Kidney (tissue), 14 donors: Measurements from ENCODE around the gene SNX9. TPM values are rescaled to one million over a fixed set of nuclear protein-coding genes. Genes with fewer than 3 reads are reported as not detected.

Experiments used
- DNase-seq, 5 donors: peaks; one replicate each; pipeline ENCODE4 v3.0.0-alpha.2; 2013 to 2020
- FAIRE-seq: peaks from 2 replicates; lab custom pipeline; 2012; peaks lifted over from hg19 to GRCh38; lab: Jason Lieb, UNC
- H3K27ac ChIP-seq, 2 donors: one replicate each; pipeline ENCODE4 v1.7.0; 2013; ENCODE audit warnings: low read depth in 2 of 2, low read length in 2 of 2, inconsistent platforms in 1 of 2
- H3K27me3 ChIP-seq: one replicate; pipeline ENCODE4 v1.7.1; 2013; ENCODE audit warnings: low read length, inconsistent platforms; ENCODE audit not compliant: control insufficient read depth, insufficient read depth
- H3K36me3 ChIP-seq, 3 donors: one replicate each; pipeline versions ENCODE4 v1.7.0 to v1.7.1; 2013; ENCODE audit warnings: low read length in 3 of 3, control low read depth in 1 of 3, inconsistent platforms in 1 of 3; ENCODE audit not compliant: insufficient read depth in 3 of 3, control insufficient read depth in 2 of 3
- H3K4me1 ChIP-seq, 3 donors: one replicate each; pipeline versions ENCODE4 v1.7.0 to v1.7.1; 2013; ENCODE audit warnings: low read length in 3 of 3, inconsistent platforms in 1 of 3, low read depth in 1 of 3; ENCODE audit not compliant: control insufficient read depth in 2 of 3, insufficient read depth in 2 of 3
- H3K4me3 ChIP-seq, 3 donors: one replicate each; pipeline versions ENCODE4 v1.7.0 to v1.8.1; 2013; ENCODE audit warnings: low read length in 3 of 3, control low read depth in 1 of 3, inconsistent platforms in 1 of 3
- H3K9ac ChIP-seq, 3 donors: one replicate each; pipeline versions ENCODE4 v1.7.0 to v1.7.1; 2013; ENCODE audit warnings: low read length in 3 of 3, control low read depth in 1 of 3, inconsistent platforms in 1 of 3
- H3K9me3 ChIP-seq, 3 donors: one replicate each; pipeline versions ENCODE4 v1.7.0 to v1.7.1; 2013; ENCODE audit warnings: low read length in 3 of 3, control low read depth in 1 of 3, inconsistent platforms in 1 of 3; ENCODE audit not compliant: control insufficient read depth in 2 of 3, insufficient read depth in 1 of 3
- CTCF ChIP-seq: IDR thresholded peaks from 3 replicates; pipeline ENCODE4 v1.5.1; 2012; ENCODE audit warnings: mild to moderate bottlenecking, moderate library complexity, borderline replicate concordance; ENCODE audit not compliant: insufficient read depth; ENCODE audit errors: extremely low read depth
- intact Hi-C: fragments of 100-400 bp; cut with DNase I; formaldehyde crosslinking; loops from one replicate; pipeline ENCODE4 v1.11.1; 2022
- polyA plus RNA-seq: library from polyadenylated mRNA; stranded (reverse); fragments of 350-450 nt; fragmentation: Illumina TruSeq; extraction: RNeasy Lipid Tissue Mini Kit (QIAGEN cat#74804); gene quantifications from one replicate; pipeline ENCODE4 v1.2.3, GENCODE V29; 2014; ENCODE audit warnings: low read depth, low replicate concordance; ENCODE audit not compliant: insufficient read depth
- total RNA-seq: library from RNA; stranded (reverse); fragmentation: NEBNext Ultra II Directional; extraction: Animal tissue kit (Norgen Biotek cat#: 25700); gene quantifications from one replicate; pipeline ENCODE4 v1.2.1, GENCODE V29; 2021
- donor health status: control.
- donor health status: control.
- donor health status: control.
- donor health status: control.
- donor health status: control.
- donor health status: DM: yes; HTN: yes; CAD: no.
- donor health status: Normal renal cell carcinoma (clear cell type).

The SNX9 gene
- total and polyA plus RNA-seq, 2 donors from 2014 or later: 25.2 to 49.3 TPM

GRCh38 chr6:157989541-157990289 is 166.7 kb downstream of the SNX9 start:
- no peak overlapping the region for H3K27ac ChIP-seq
- H3K9me3 ChIP-seq: no peaks in the 10 kb centered on the region
- H3K9ac ChIP-seq: no peak overlapping the region
- intact Hi-C loops: no loop called here
- DNase-seq (peak in 2 of 5 donors; percentile 56 to 89), FAIRE-seq (no peak)
- no peak overlapping the region for H3K4me3 ChIP-seq
- peaks cover 0 to 23% (median 11%) of the 10 kb centered on the region in 3 donors for H3K4me1 ChIP-seq
- no peaks in the 10 kb centered on the region for H3K36me3 ChIP-seq
- no peaks in the 10 kb centered on the region for H3K27me3 ChIP-seq
- no peak for TF ChIP-seq CTCF

GRCh38 chr6:157990321-157991066 is 167.4 kb downstream of the SNX9 start:
- H3K4me3 ChIP-seq: no peak overlapping the region

GRCh38 chr6:157991067-157991432 is 168.0 kb downstream of the SNX9 start:
- Histone ChIP-seq H3K9ac (no peak overlapping the region), H3K27me3 (no peaks in the 10 kb centered on the region), H3K36me3 (no peaks in the 10 kb centered on the region), H3K9me3 (no peaks in the 10 kb centered on the region), H3K4me1 (peaks cover 0 to 21% (median 6%) of the 10 kb centered on the region in 3 donors), H3K27ac (no peak overlapping the region), H3K4me3 (no peak overlapping the region)
- peak in 1 of 5 donors; percentile 30 for DNase-seq
- intact Hi-C loops: no loop called here
- TF ChIP-seq CTCF: no peak
- no peak for FAIRE-seq

More at GRCh38 chr6:157990321-157991066, 167.4 kb downstream of the SNX9 start:
- H3K27me3 ChIP-seq: no peaks in the 10 kb centered on the region
- FAIRE-seq: no peak
- no peaks in the 10 kb centered on the region for H3K9me3 ChIP-seq
- no peak for DNase-seq
- no peak for TF ChIP-seq CTCF
- intact Hi-C loops: no loop called here
- H3K36me3 ChIP-seq: no peaks in the 10 kb centered on the region
- peaks cover 0 to 21% (median 6%) of the 10 kb centered on the region in 3 donors for H3K4me1 ChIP-seq
- H3K27ac ChIP-seq: no peak overlapping the region
- H3K9ac ChIP-seq: no peak overlapping the region
